Mucosa of stomach (tissue), 1 donor: Measurements from ENCODE around the gene CLCA1.

Source experiments
- H3K27me3 ChIP-seq: one replicate; pipeline ENCODE4 v1.7.0; 2013; ENCODE audit warnings: mild to moderate bottlenecking, low read length; ENCODE audit not compliant: control insufficient read depth, insufficient read depth
- H3K36me3 ChIP-seq: one replicate; pipeline ENCODE4 v1.7.0; 2013; ENCODE audit warnings: low read length; ENCODE audit not compliant: control insufficient read depth, insufficient read depth
- H3K4me1 ChIP-seq: one replicate; pipeline ENCODE4 v1.7.0; 2013; ENCODE audit warnings: mild to moderate bottlenecking, low read length; ENCODE audit not compliant: control insufficient read depth, insufficient read depth
- H3K4me3 ChIP-seq: one replicate; pipeline ENCODE4 v1.7.0; 2013; ENCODE audit warnings: low read length
- H3K9ac ChIP-seq: one replicate; pipeline ENCODE4 v1.7.0; 2013; ENCODE audit warnings: mild to moderate bottlenecking, low read length, moderate library complexity
- H3K9me3 ChIP-seq: one replicate; pipeline ENCODE4 v1.7.0; 2013; ENCODE audit warnings: mild to moderate bottlenecking, low read length, moderate library complexity; ENCODE audit not compliant: control insufficient read depth
- donor health status: Pancreatic carcinoma.

Gene CLCA1

DNA sequence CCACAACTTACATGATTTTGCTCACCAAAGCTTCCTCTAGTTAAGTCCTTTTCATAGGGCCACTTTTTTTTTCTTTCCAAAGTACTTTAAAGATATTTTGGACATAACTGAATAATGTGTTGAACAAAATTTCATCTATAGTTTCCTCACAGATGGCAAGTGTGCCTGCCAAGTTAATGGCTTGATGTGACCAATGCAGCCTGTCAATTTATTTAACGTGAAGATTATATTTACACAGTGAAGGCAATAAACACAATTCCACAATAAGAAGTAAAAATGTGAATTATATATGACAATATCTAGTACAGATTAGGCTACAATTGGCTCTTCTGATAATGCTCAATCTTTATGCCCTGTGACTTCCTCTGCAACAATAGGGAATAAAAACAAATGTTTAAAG lies 26.7 kb upstream of the CLCA1 start:
- Histone ChIP-seq H3K36me3 (no peaks in the 10 kb centered on the region), H3K4me3 (no peak overlapping the region), H3K4me1 (no peaks in the 10 kb centered on the region), H3K27me3 (peaks cover 53% of the 10 kb centered on the region), H3K9me3 (no peaks in the 10 kb centered on the region), H3K9ac (no peak overlapping the region)

DNA sequence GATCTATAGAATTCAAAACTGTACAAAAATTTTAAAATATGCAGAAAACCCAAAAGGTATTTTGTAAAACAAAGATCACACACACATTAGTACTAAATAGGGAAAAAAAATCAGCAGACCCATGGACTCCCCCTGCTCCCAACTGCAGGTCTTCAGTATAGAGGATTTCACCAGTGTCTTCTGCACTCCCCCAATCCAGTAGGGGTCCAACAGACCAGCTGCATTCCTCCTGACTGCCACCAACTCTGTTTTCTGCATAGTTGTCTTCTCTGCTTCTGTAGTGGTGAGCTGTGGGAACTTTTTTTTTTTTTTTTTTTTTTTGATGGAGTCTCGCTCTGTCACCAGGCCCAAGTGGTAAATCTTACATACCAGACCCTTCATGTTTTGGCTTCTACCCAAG lies 22.8 kb upstream of the CLCA1 start:
- Histone ChIP-seq H3K27me3 (peaks cover 31% of the 10 kb centered on the region), H3K9me3 (no peaks in the 10 kb centered on the region), H3K36me3 (no peaks in the 10 kb centered on the region), H3K4me1 (no peaks in the 10 kb centered on the region), H3K9ac (no peak overlapping the region), H3K4me3 (no peak overlapping the region)

GRCh38 chr1:86447198-86447790 lies 21.4 kb upstream of the CLCA1 start:
- Histone ChIP-seq H3K36me3 (no peaks in the 10 kb centered on the region), H3K4me1 (no peaks in the 10 kb centered on the region), H3K9ac (no peak overlapping the region), H3K4me3 (no peak overlapping the region), H3K9me3 (no peaks in the 10 kb centered on the region), H3K27me3 (peaks cover 24% of the 10 kb centered on the region)

DNA sequence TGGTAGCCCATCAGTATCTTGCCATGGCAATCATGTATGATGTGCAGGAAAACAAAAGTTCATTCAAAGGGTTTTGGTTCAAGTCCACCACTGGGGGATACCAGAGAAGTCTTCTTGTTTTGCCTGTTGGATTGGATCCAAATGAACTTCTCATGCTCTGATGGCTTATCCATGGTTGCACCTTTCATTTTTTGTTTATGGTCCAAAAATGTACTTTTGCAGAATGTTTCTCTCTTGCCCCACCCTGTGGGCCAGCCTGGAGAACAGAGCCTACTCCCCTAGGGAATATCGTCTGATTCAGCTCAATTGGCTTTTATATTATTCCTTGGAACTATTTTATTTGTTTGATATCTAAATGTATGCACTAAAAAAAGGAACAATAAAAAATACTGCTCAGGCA lies 20.1 kb upstream of the CLCA1 start:
- Histone ChIP-seq H3K4me3 (no peak overlapping the region), H3K4me1 (no peaks in the 10 kb centered on the region), H3K9ac (no peak overlapping the region), H3K36me3 (no peaks in the 10 kb centered on the region), H3K27me3 (peaks cover 18% of the 10 kb centered on the region), H3K9me3 (no peaks in the 10 kb centered on the region)

DNA sequence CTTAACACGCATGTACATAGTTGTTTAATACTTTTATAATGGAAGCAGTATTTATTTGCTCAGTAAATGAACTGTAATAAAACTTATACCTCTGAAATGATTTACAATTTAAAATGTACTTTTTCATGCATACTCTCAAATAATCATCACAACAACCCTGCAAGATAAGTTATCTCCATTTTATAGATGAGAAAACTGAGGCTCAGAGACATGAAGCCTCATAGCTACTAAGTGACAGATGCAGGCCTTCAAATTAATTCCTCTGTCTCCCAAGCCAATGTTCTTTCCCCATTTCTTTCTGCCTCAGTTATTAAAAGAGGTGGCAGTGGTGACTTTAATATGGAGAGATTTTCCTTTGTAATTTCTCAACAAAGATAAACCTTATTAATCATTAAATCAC lies 19.6 kb upstream of the CLCA1 start:
- Histone ChIP-seq H3K4me3 (no peak overlapping the region), H3K36me3 (no peaks in the 10 kb centered on the region), H3K27me3 (peaks cover 18% of the 10 kb centered on the region), H3K4me1 (no peaks in the 10 kb centered on the region), H3K9ac (no peak overlapping the region), H3K9me3 (no peaks in the 10 kb centered on the region)

DNA sequence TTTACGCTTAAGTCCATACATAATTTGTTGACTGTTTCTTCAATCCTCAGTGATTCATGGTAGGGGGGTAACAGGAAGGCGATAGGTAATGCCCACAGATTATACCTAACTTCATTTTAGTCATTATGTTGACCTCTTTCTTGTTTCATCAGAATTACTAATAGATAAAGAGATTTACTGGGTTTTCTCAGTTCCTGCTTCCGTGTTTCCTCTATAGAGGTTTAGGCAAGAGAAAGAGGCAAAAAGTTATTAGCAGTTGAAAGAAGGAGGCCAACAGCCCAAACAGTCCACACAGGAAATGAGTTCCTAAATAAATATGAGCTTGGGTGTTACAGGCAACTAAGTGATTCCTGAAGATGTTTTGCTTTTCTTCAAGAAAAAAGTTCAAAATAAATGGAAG lies 17.9 kb upstream of the CLCA1 start:
- Histone ChIP-seq H3K4me3 (no peak overlapping the region), H3K9ac (no peak overlapping the region), H3K36me3 (no peaks in the 10 kb centered on the region), H3K9me3 (no peaks in the 10 kb centered on the region), H3K4me1 (no peaks in the 10 kb centered on the region), H3K27me3 (peaks cover 22% of the 10 kb centered on the region)

DNA sequence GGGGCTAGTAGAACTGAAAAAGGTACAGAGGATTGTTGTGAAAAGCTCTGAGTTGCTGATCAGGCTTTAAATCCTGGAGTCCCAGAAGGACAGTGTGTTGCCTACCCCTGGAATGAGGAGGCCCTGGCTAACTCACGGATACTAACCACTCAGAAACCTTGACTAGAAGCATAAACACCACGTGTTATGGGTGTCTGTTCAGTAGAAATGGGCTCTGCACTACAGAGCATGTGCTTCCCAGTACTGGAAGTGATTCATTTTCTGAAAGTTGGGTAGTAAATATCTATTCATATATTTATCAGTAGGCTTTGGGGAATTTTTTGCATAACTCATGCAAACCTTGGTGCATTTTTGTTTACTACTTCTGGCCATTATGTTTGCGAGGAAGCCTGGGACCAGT lies 15.1 kb upstream of the CLCA1 start:
- Histone ChIP-seq H3K9me3 (no peaks in the 10 kb centered on the region), H3K4me1 (no peaks in the 10 kb centered on the region), H3K36me3 (no peaks in the 10 kb centered on the region), H3K27me3 (peaks cover 14% of the 10 kb centered on the region), H3K4me3 (no peak overlapping the region), H3K9ac (no peak overlapping the region)

DNA sequence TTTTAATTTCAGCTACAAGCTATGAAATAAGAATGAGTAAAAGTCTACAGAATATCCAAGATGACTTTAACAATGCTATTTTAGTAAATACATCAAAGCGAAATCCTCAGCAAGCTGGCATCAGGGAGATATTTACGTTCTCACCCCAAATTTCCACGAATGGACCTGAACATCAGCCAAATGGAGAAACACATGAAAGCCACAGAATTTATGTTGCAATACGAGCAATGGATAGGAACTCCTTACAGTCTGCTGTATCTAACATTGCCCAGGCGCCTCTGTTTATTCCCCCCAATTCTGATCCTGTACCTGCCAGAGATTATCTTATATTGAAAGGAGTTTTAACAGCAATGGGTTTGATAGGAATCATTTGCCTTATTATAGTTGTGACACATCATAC lies 13.7 kb upstream of the CLCA1 start:
- no peaks in the 10 kb centered on the region for H3K36me3 ChIP-seq
- H3K4me3 ChIP-seq, result no peak overlapping the region
- no peak overlapping the region for H3K9ac ChIP-seq
- no peaks in the 10 kb centered on the region for H3K9me3 ChIP-seq
- no peaks in the 10 kb centered on the region for H3K4me1 ChIP-seq
- H3K27me3 ChIP-seq, result peaks cover 6% of the 10 kb centered on the region

DNA sequence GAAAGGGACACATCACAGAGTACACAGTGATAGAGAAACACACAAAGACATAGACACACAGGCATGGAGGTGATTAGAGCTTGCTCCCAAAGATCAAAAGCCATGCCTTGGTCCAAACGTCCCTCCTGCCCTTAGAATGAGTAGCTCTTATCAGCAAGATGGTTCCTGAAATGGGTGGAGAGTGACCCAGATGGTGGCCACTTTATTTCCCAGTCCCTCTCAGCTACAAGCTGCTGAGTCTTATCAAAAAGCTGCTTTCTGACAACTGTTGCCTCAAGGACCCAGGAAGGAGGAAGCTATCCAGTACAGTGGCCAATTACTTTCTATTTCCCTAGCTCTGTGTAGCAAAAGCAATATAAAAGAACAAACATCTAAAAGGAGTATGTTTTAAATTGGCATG lies 7.7 kb upstream of the CLCA1 start:
- H3K27me3 ChIP-seq, result no peaks in the 10 kb centered on the region
- no peaks in the 10 kb centered on the region for H3K36me3 ChIP-seq
- H3K9me3 ChIP-seq, result no peaks in the 10 kb centered on the region
- peaks cover 9% of the 10 kb centered on the region for H3K4me1 ChIP-seq
- no peak overlapping the region for H3K4me3 ChIP-seq
- H3K9ac ChIP-seq, result no peak overlapping the region

GRCh38 chr1:86461482-86461881 lies 7.2 kb upstream of the CLCA1 start:
- Histone ChIP-seq H3K9me3 (no peaks in the 10 kb centered on the region), H3K27me3 (peaks cover under 1% of the 10 kb centered on the region), H3K4me3 (no peak overlapping the region), H3K4me1 (peaks cover 9% of the 10 kb centered on the region), H3K36me3 (no peaks in the 10 kb centered on the region), H3K9ac (no peak overlapping the region)

GRCh38 chr1:86464819-86465218 lies 3.9 kb upstream of the CLCA1 start:
- H3K36me3 ChIP-seq, result no peaks in the 10 kb centered on the region
- H3K9me3 ChIP-seq, result no peaks in the 10 kb centered on the region
- H3K27me3 ChIP-seq, result peaks cover 11% of the 10 kb centered on the region
- peaks cover 9% of the 10 kb centered on the region for H3K4me1 ChIP-seq
- no peak overlapping the region for H3K4me3 ChIP-seq
- no peak overlapping the region for H3K9ac ChIP-seq

DNA sequence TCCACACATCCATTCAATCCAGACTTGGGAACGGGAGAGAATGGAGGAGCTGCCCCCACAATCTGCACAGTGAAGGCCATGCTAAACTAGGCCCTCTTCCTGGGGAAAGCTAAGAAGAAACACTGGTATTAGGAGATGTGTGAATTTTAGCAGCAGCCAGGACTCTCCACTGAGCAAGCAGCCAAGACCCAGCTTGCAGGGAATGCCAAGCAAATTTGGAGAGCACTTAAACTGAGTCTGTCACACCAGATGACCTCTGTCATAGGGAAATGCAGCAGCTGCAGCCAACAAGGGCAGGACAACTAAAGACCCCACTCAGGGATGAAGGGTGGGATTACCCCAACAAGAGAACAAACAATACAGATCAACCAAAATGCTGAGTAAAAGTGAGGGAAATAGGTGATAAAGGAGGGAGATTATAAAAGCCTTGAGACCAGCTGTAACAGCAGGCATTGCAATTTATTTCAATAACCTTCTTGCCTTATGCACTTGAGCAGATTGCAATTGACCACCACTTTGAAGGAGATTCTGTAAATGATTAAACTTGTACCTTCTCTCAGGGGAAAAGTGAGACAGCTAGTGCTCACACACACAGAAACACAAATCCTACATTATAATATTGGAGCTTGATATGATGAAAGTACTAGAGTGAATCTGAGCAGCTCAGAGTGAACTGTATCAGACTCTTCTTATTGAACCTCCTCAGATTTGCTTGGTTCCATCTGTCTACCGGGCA lies 2.5 kb upstream of the CLCA1 start:
- Histone ChIP-seq H3K36me3 (no peaks in the 10 kb centered on the region), H3K9me3 (no peaks in the 10 kb centered on the region), H3K27me3 (peaks cover 14% of the 10 kb centered on the region), H3K4me3 (no peak overlapping the region), H3K9ac (no peak overlapping the region), H3K4me1 (peaks cover 4% of the 10 kb centered on the region)
